Occipital lobe (tissue), 2 donors: ENCODE results near the gene RAB31. TPM values are rescaled to one million over a fixed set of nuclear protein-coding genes. Genes with fewer than 3 reads are reported as not detected.
"Not testable (repeated sequence)": the region's sequence is repeated elsewhere in the genome, so short reads cannot be mapped to it uniquely, and the experiment has no call there.

Experiments used
- DNase-seq: peaks from one replicate; lab custom pipeline; 2025; lab: John Stamatoyannopoulos, UW
- total RNA-seq: library from RNA; depleted of rRNA; stranded (reverse); fragments of >200 nt; gene quantifications from one replicate; pipeline ENCODE4 v1.2.3, GENCODE V29; 2014

The RAB31 gene
- total RNA-seq, 1 donor from 2014 or later = 27.6 TPM

DNA sequence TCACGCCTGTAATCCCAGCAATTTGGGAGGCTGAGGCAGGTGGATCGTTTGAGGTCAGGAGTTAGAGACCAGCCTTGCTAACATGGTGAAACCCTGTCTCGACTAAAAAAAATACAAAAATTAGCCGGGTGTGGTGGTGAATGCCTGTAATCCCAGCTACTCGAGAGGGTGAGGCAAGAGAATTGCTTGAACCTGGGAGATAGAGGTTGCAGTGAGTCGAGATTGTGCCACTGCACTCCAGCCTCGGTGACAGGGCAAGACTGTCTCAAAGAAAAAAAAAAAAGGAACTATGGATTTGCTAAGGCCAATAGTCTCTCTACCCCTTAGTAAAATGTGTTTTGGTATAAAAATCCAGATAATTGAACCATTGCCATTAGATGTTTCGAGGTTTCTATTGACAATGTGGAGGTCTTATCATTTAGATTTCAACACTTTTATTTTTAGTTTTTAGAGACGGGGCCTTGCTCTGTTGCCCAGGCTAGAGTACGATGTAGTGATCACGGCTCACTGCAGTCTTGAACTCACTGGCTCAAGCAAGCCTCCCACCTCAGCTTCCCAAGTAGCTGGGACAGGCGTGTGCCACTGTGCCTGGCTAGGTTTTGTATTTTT is 176.5 kb downstream of the RAB31 start:
- DNase-seq = no peak

DNA sequence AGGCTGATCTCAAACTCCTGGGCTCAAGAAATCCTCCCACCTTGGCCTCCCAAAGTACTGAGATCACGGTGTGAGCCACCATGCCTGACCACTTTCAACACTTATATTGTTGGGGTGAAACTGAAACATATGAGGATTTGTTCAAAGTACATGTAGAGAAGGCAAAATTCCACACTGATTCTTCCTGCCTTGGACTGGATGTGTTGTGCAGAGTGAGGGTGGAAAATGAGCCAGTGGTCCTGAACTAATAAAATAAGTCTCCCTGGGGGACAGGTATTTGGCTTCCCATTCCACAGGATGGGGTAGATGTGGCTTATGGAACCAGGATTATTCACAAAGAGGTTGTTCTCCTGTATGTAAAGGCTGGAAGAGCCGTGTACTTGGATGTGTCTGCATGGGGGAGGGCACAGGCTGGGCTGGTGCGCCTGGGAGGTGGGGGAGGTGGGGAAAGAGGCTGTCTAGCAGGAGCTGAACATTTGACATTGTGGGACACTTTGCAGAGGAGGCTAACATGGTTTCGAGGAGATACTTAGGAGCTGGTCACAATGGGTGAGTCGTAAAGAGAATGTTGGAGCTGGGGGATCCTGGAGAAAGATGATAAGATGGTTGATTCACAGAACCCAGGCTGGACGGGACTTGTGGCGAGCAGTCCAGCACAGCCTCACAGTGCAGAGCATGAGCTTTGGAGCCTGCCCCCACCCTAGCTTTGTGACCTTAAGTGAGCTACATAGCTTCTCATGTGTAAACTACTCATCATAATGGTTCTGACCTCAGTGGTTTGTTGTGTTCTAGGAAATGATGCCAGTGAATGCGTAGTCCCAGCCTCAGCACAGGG is 177.3 kb downstream of the RAB31 start, which contains the start of gene TXNDC2:
Gene TXNDC2 (plus strand): TSS at position 804 of the 835 bp plus-strand sequence. CDS start 708 bp downstream, outside the sequence.
- DNase-seq = no peak

DNA sequence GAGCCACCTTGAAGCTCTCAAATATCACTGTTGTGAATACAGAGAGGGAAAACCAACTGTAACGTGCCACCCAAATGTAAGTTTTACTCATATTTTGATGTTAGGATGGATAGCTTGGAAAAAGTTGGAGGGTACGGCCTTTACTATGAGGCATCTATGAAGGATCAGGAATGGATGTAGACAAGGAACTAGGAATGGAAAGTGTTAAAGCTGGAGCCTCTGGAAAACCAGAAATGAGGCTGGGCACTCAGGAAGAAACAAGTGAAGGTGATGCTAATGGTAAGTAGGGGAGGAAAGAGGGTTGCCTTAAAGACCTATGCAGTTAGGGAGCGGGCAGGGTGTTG is 177.9 kb downstream of the RAB31 start:
- no peak for DNase-seq

DNA sequence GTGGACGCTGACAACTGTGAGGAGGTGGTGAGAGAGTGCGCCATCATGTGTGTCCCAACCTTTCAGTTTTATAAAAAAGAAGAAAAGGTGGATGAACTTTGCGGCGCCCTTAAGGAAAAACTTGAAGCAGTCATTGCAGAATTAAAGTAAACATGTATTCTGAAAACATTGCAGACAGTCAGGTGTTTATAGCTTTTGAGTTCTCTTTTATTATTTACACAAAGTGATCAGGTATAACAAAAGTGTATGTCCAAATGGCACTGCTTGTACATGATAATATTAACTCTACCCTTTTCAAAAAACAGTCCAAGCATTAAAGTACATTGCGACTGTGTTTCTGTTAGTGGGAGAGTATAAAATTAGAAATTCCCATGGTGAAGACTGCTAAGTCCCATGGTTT is 179.9 kb downstream of the RAB31 start:
- DNase-seq = no peak

DNA sequence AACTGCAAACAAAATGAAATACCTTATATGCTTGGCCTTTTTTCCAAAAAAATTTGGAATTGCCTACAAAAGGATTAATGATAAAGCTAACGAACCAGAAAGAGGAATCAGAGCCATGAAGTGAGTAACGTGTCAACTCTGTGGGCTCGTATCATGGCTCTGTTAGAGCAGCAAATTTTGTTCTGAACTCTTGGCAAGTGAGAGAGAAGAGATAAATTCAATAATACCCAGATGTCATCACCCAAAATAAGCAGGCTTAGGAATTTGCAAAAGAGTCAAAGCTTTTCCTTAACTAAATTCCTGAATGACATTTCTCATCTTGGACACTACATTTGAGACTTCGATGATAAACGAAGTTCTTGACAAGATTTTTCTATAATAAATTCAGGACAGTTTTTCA is 182.1 kb downstream of the RAB31 start:
- no peak for DNase-seq

DNA sequence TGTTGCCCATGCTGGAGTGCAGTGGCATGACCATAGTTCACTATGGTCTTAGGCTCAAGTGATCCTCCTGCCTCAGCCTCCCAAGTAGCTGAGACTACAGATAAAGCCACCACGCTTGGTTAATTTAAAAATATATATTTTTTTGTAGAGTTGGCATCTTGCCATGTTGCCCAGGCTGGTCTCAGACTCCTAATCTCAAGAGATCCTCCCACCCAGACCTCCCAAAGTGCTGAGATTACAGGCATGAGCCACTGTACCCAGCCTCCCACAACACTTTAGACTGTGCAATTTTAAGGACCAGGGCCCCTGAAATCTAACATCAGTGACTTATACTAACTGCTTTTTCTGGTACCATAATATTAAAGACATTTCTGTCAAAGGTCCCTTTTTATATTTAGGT is 182.9 kb downstream of the RAB31 start:
- DNase-seq = no peak

DNA sequence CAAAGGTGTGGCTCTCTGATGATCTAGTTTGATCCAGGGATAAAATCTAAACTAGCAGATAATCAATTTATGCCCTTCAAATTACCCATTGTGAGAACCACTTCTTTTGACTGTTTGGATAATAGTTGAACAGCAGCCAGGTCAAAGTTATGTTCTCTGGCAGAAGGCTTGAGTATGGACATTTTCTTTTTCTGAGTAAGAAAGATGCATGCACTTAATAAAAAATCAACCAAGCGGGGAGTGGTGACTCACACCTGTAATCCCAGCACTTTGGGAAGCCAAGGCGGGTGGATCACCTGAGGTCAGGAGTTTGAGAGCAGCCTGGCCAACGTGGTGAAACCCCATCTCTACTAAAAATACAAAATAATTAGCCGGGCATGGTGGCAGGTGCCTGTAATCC is 183.4 kb downstream of the RAB31 start:
- not testable (repeated sequence) for DNase-seq

DNA sequence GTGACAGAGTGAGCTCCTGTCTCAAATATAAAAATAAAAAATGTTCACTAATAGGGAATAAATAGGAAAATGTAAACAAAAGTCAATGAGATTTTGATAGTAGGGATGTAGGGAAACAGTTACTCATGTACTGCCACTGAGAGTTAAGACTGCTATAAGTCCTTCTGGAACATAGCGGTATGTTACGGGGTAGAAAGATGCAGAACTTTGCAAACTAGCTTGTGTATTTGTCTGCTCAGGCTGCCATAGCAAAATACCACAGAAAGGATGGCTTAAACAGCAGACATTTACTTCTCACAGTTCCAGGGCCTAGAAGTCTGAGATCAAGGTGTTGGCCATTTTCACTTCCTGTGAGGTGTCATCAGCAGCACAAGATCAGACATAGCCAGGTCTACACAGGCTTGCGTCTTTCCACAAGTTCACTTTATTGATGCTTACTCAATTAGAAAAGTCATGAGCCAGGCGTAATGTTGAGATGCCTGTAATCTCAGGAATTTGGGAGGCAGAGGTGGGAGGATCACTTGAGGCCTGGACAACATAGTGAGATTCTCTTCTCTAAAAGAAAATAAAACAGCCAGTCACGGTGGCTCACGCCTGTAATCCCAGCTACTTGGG is 186.5 kb downstream of the RAB31 start:
- no peak for DNase-seq

DNA sequence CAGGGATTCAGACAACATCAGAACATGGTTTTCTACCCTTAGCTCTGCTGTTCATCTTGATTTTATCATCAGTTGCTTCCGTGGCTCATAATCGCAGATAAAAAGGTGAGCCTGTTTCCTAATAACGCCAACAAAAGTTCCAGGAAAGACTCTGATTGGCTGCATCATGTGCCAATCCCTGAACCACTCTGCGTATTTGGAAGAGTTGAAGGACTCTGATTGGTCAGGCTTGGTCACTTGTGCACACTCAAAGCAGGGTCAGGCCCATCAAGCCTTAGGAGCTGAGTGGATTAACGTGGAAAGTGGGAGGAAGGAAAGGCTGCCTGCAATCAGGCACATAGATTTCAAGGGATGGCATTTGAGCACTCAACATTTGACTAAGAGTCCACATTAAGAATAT is 189.0 kb downstream of the RAB31 start:
- no peak for DNase-seq

DNA sequence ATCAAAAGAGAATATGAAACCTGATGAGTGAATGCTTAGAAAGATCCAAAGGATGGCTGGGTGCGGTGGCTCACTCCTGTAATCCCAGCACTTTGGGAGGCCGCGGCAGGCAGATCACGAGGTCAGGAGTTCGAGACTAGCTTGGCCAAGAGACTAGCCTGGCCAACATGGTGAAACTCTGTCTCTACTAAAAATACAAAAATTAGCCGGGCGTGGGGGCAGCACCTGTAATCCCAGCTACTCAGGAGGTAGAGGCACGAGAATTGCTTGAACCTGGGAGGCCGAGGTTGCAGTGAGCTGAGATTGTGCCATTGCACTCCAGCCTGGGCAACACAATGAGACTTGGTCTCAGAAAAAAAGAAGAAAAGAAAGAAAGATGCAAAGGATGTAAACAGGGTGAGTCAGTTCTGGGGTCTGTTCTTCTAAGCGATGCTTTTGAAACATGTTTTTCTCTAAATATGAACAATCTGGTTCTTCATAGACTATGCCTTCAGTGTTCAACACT is 189.7 kb downstream of the RAB31 start:
- DNase-seq = not testable (repeated sequence)

DNA sequence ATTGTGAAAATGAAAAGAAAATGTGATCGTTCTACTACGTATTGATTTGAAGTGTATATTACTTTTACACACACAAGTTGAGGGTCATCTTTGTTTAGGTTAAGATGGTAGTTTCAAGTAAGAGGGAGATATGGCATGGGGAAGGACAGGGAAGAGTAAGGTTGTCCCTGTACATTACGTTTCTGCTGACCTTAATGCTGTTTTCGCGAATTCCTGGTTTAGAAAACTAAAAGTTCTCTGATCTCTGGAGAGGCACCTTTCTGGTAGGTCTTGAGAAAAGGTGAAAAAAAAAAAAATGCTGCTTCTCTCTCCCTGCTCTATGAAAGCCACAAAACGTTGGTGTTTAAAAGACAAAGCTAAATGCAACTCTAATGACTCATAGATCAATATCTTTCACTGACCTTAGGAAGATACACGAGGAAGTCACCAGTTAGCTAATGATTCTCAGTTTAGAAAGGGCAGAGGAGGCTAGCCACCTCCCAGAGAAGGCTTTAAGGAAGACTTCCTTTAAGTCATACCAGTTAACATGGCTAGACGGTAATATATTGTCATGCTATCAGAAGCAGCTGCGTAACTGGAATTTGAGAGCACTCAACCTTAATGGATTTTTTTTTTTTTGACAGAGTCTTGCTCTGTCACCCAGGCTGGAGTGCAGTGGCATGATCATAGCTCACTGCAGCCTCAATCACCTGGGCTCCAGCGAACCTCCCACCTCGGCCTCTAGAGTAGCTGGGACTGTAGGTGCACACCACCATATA is 190.9 kb downstream of the RAB31 start:
- DNase-seq = no peak

DNA sequence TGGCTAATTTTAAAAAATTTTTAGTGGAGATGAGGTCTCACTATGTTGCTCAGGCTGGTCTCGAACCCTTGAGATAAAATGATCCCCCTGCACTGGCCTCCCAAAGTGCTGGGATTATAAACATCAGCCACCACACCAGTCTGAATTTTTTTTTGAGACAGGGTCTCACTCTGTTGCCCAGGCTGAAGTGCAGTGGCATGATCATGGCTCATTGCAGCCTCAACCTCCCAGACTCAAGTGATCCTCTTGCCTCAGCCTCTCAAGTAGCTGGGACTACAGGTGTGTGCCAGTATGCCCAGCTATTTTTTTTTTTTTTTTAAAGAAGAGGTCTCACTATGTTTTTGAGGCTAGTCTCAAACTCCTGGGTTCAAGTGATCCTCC is 191.4 kb downstream of the RAB31 start:
- not testable (repeated sequence) for DNase-seq

DNA sequence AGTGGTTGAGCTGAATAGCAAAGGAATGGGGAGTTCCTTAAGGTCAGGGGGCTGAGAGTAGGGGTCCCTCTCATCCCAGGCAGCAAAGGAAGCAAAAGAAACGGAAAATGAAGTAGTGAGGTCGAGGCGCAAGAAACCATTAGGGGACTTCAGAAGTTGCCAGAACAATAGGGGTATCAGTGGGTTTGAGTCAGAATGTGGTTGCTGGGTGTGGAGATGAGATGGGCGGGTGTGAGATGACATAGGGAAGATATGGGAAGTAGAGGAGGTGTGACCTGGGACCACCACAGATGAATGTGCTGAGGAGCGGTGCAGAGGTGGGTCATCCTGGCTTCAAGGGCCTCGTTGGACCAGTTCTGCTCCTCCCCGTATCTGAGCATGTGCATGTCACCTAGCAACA is 192.6 kb downstream of the RAB31 start:
- no peak for DNase-seq

DNA sequence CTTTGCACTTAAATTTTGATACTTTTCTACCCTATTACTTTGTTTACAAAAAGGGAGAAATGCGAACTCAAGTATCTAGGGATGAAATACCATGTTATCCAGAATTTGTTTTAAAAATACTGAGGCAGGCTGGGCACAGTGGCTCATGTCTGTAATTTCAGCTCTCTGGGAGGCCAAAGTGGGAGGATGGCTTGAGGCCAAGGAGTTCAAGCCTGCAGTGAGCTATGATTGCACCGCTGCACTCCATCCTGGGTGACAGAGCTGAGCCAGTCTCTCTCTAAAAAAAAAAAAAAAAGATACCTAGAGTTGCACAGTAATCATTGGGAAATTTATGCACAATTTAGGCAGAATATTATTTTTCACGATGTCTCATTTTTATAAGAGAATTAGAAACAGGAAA is 193.3 kb downstream of the RAB31 start:
- no peak for DNase-seq

DNA sequence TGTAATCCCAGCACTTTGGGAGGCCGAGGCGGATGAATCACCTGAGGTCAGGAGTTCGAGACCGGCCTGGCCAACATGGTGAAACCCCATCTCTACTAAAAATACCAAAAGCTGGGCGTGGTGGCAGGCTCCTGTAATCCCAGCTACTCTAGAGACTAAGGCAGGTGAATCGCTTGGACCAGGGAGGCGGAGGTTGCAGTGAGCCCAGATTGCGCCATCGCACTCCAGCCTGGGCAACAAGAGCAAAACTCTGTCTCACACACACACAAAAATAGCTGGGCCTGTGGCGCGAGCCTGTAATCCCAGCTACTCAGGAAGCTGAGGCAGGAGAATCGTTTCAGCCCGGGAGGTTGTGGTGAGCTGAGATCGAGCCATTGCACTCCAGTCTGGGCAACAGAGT is 194.2 kb downstream of the RAB31 start:
- DNase-seq = not testable (repeated sequence)

DNA sequence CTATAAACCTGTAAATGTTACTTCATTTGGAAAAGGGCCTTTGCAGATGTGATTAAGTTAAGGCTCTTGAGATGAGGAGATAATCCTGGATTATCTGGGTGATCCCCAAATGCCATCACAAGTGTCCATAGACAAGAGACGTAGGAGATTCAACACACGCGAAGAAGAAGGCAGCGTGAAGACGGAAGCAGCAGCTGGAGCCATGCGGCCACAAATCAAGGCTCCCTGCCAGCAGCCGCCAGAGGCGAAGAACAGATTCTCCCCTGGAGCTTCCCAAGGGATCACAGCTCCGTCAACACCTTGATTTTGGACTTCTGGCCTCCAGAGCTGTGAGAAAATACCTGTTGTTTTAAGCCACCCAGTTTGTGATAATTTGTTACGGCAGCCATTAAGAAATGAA is 194.7 kb downstream of the RAB31 start:
- no peak for DNase-seq

DNA sequence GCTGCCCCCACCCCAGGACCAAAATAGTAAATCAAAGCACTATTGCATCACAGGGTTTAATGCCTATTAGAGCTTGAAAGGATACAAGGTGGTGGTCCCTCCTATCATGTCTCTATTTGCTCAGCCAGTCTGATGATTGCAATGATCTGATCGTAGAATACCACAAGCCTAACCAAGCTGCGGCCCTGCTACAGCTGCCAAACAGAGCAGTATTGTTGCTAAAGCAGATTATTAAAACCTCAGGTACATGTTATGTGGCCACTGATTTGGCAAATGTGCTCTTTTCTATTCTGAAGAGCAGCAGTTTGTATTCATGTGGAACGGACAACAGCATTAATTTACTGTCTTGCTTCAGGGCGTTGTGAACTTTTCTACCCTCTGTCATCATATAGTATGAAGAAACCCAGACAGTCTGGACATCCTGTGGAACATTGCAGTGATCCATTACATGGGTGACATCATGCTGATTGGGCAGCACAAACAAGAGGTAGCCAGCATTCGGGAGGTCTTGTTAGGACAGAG is 197.4 kb downstream of the RAB31 start:
- DNase-seq = no peak

DNA sequence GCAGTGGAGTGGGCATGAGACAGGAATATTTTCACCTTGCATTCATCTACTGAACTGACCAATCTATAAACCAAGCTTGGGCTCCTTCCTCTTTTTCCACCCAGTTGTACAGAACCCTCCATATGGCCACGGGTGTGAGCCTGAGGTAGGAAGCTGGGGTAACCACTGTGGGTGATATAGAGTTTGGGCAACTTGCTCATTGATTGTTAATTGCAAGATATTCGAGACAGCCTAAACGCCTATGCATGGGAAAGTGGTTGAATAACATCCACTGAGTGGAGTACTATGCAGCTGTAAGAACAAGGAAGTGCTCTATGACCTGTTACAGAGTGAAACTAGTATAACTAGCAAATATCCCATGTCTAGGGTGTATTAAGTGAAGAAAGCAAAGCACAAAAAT is 198.4 kb downstream of the RAB31 start:
- no peak for DNase-seq

DNA sequence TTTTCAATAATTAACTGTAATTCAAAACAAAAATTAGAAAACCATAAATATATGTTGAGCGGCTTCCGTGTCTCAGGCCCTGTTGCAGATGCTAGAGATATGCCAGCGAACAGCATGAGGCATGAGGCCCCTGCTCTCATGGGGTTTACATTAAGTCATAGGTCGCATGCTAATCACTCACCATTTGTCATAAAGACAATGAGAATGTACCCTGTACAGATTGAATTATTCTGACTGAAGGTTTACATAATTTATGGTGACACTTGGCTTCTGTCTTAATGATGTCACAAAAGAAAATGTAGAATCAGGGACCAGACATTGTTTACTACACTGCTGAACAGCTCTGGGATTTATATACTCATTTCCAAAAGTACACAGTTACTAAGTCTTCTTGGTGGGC is 199.8 kb downstream of the RAB31 start:
- DNase-seq = no peak

DNA sequence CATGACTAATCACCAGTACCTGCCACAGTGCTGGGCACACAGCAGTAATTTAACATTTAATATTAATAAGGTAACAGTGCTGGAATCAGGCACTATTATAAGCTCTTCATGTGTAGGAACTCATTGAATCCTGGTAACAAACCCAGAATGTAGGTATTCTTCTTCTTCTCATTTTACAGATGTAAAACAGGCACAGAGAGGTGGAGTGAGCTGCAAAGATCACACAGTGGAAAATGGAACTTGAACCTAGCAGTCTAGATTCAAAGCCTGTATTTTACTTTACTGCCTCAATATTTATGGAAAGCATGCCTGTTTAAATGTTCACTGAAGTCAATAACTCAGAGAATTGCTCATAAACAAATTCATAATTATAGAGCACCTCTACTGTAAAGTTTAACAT is 202.0 kb downstream of the RAB31 start:
- DNase-seq = no peak

DNA sequence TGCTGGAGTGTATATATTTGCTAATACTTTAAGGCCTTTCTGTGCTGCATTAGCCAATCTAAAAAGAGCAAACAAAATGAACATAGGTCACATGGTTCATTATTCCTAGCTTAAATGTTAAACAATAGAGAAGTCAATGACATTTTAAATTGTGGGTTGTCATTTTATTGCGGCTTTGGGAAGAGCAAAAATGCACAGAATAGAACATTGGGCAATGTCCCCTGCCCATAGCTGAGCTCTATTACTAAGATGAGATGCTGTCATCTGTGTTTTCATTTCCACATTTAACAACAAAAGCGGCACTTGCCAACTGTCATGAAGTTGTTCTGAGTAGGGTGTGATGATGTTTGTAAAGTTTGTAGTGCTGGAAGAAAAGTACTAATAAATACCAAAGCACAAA is 202.6 kb downstream of the RAB31 start:
- no peak for DNase-seq

DNA sequence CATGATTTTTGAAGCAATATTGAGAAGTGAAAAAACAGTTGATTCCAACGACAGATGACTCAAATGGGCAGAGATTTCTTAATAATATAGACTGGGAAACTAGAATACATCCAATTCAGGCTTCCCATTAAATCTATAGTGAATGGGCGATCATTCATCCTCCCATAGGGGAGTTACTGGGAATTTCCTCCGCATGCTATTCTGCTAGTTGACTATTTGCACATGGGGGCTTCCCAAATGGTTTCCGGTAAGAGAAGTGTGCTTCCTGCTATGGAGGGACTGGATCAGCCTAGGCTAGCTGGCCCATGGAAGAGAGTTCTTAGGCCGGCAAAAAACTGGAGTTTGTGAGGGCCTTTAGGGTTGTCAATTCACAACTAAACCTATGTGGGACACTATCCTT is 203.1 kb downstream of the RAB31 start:
- no peak for DNase-seq
